Mesendoderm (in vitro differentiated cells): ENCODE results near the gene YBX2.

Experiments
- DNase-seq: peaks from one replicate; pipeline ENCODE4 v3.0.0; 2013
- H2AK5ac ChIP-seq: 2 replicates; pipeline ENCODE4 v1.6.1; 2013; ENCODE audit warnings: low read length, inconsistent platforms
- H2BK120ac ChIP-seq: 2 replicates; pipeline ENCODE4 v1.6.1; 2013; ENCODE audit warnings: low read depth, mild to moderate bottlenecking, low read length, moderate library complexity, mixed read lengths
- H2BK15ac ChIP-seq: replicated peaks from 2 replicates; pipeline ENCODE4 v1.6.1; 2013; ENCODE audit warnings: low read depth, mild to moderate bottlenecking, moderate library complexity
- H2BK5ac ChIP-seq: 2 replicates; pipeline ENCODE4 v1.6.1; 2013; ENCODE audit warnings: low read length, inconsistent platforms
- H3K18ac ChIP-seq: 2 replicates; pipeline ENCODE4 v1.6.1; 2013; ENCODE audit warnings: mild to moderate bottlenecking, low read length, mixed read lengths
- H3K23ac ChIP-seq: one replicate; pipeline ENCODE4 v1.6.1; 2013; ENCODE audit warnings: low read length
- H3K27ac ChIP-seq: 2 replicates; pipeline ENCODE4 v1.5.1; 2013; ENCODE audit warnings: low read depth, mild to moderate bottlenecking, inconsistent platforms, low read length, moderate library complexity
- H3K27me3 ChIP-seq: 2 replicates; pipeline ENCODE4 v1.6.1; 2013; ENCODE audit warnings: low read length, control low read depth, mild to moderate bottlenecking, inconsistent platforms; ENCODE audit not compliant: insufficient read depth, poor library complexity
- H3K36me3 ChIP-seq: 2 replicates; pipeline ENCODE4 v1.6.1; 2013; ENCODE audit warnings: low read length, inconsistent platforms; ENCODE audit not compliant: control insufficient read depth, insufficient read depth
- H3K4ac ChIP-seq: one replicate; pipeline ENCODE4 v1.6.1; 2013; ENCODE audit warnings: low read depth, mild to moderate bottlenecking, low read length, moderate library complexity
- H3K4me1 ChIP-seq: 2 replicates; pipeline ENCODE4 v1.6.1; 2013; ENCODE audit warnings: low read depth, low read length, inconsistent platforms; ENCODE audit not compliant: control insufficient read depth
- H3K4me2 ChIP-seq: 2 replicates; pipeline ENCODE4 v1.6.1; 2013; ENCODE audit warnings: low read length
- H3K4me3 ChIP-seq: 2 replicates; pipeline ENCODE4 v1.5.1; 2013; ENCODE audit warnings: mild to moderate bottlenecking, low read length
- H3K56ac ChIP-seq: one replicate; pipeline ENCODE4 v1.6.1; 2013; ENCODE audit warnings: low read length
- H3K79me1 ChIP-seq: 2 replicates; pipeline ENCODE4 v1.6.1; 2013; ENCODE audit warnings: low read length, inconsistent platforms
- H3K79me2 ChIP-seq: 2 replicates; pipeline ENCODE4 v1.6.1; 2013; ENCODE audit warnings: mild to moderate bottlenecking, low read length; ENCODE audit not compliant: control insufficient read depth, insufficient read depth
- H3K9ac ChIP-seq: 2 replicates; pipeline ENCODE4 v1.6.1; 2013; ENCODE audit warnings: low read length, inconsistent platforms
- H4K5ac ChIP-seq: one replicate; pipeline ENCODE4 v1.6.1; 2013; ENCODE audit warnings: low read length
- H4K8ac ChIP-seq: one replicate; pipeline ENCODE4 v1.6.1; 2013; ENCODE audit warnings: low read depth, mild to moderate bottlenecking, control low read depth, low read length, moderate library complexity
- WGBS: extraction: QIAGEN DNeasy Blood & Tissue Kit; methylation state at CpG from one replicate; pipeline ENCODE4 v1.1.7; 2013; ENCODE audit warnings: low lambda C conversion rate, missing lambda C conversion rate; ENCODE audit not compliant: insufficient coverage; ENCODE audit errors: extremely low coverage; 5-methylcytosine and 5-hydroxymethylcytosine counted together

YBX2 gene

DNA sequence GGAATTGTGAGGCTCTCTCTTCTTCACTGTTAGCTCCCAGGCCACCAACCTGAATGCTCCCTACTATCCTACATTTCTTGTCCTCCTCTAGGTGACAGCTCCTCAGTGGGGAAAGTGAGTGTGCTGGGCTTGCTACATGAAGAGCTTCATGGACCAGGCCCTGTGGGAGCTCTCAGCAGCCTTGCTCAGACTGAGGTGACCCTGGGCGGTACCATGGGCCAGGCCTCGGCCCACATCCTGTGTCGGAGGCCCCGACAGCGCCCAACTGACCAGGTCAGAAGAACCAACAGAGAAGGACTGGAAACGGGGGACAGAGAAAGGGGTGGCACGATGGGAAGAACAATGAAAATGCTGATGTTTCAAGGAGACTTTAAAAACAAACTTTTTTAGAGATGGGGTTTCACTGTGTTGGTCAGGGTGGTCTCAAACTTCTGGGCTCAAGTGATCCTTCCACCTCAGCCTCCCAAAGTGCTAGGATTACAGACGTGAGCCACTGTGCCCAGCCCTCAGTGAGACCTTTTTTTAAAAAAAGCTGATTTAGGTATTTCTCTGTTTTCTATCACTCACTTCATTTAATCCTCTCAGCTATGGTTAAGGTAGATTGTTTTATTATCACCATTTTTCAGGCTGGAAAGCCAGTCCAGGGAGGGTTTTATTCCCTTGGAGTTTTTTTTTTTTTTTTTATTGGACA lies 37.5 kb downstream of the YBX2 start:
- H2BK120ac ChIP-seq, result no peak overlapping the region
- H3K23ac ChIP-seq, result no peak overlapping the region
- H2BK5ac ChIP-seq, result no peak overlapping the region
- H3K4me1 ChIP-seq, result peaks cover 5% of the 10 kb centered on the region
- H3K79me2 ChIP-seq, result peaks cover 30% of the 10 kb centered on the region
- no peak overlapping the region for H3K4me3 ChIP-seq
- no peaks in the 10 kb centered on the region for H3K27me3 ChIP-seq
- H3K9ac ChIP-seq, result no peak overlapping the region
- H3K56ac ChIP-seq, result no peak overlapping the region
- H2AK5ac ChIP-seq, result no peak overlapping the region
- WGBS, result no CpG with 5 or more reads among the region's 8 CpGs
- H2BK15ac ChIP-seq, result no peak overlapping the region
- no peak overlapping the region for H3K18ac ChIP-seq
- DNase-seq, result no peak
- H3K27ac ChIP-seq, result no peak overlapping the region
- no peak overlapping the region for H4K8ac ChIP-seq
- H3K4me2 ChIP-seq, result no peak overlapping the region
- H3K79me1 ChIP-seq, result peaks cover 11% of the 10 kb centered on the region
- no peak overlapping the region for H3K4ac ChIP-seq
- H4K5ac ChIP-seq, result no peak overlapping the region
- peaks cover 4% of the 10 kb centered on the region for H3K36me3 ChIP-seq

DNA sequence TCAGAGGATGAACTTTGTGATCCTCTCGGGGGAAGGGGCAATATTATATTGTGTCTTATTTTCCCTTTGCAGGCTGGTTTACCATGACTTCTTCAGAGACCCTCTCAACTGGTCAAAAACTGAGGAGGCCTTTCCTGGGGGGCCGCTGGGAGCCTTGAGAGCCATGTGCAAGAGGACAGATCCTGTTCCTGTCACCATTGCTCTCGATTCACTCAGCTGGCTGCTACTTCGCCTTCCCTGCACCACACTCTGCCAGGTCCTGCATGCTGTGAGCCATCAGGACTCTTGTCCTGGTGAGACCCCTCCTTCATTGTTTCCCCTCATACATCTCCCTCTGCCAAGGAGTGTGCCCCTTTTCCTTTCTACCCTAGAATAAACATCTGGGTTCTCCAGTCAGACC lies 39.9 kb downstream of the YBX2 start:
- H3K18ac ChIP-seq, result no peak overlapping the region

DNA sequence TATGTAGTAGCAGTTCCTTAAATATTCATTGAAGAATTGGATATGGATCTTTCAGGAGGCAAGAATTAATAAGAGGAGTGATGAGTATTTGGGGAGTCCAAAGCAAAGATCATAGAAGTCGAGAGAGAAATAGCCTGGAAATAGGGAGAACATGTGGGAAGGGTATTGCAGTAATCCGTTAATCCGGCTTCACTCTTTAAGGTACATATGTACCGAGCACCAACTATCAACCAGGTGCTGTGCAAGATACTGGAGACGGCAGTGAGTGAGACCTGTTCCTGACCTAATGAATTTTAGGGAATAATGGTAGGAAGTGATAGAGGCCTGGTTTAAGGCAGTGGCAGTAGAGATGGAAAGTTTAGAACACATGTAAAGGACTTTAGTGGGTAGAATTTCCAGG lies 41.4 kb downstream of the YBX2 start:
- no peak overlapping the region for H3K4me2 ChIP-seq
- H3K27me3 ChIP-seq, result no peaks in the 10 kb centered on the region
- H3K36me3 ChIP-seq, result peaks cover 2% of the 10 kb centered on the region
- no peak overlapping the region for H2AK5ac ChIP-seq
- H2BK5ac ChIP-seq, result no peak overlapping the region
- H3K4me3 ChIP-seq, result no peak overlapping the region
- peaks cover 3% of the 10 kb centered on the region for H3K4me1 ChIP-seq
- no peak overlapping the region for H4K5ac ChIP-seq
- no peak for DNase-seq
- no peak overlapping the region for H3K23ac ChIP-seq
- peaks cover 9% of the 10 kb centered on the region for H3K79me1 ChIP-seq
- peak overlapping the region; percentile 96 for H3K56ac ChIP-seq
- peak overlapping the region; percentile 89 for H3K9ac ChIP-seq
- H3K4ac ChIP-seq, result no peak overlapping the region
- H2BK120ac ChIP-seq, result no peak overlapping the region
- no peak overlapping the region for H3K27ac ChIP-seq
- WGBS, result no CpG with 5 or more reads among the region's 5 CpGs
- H2BK15ac ChIP-seq, result no peak overlapping the region
- no peak overlapping the region for H3K18ac ChIP-seq
- no peak overlapping the region for H4K8ac ChIP-seq
- H3K79me2 ChIP-seq, result peaks cover 38% of the 10 kb centered on the region

More for the DNA sequence above, 39.9 kb downstream of the YBX2 start:
- DNase-seq, result no peak
- no peak overlapping the region for H2BK15ac ChIP-seq
- no peak overlapping the region for H3K4ac ChIP-seq
- no peak overlapping the region for H2BK120ac ChIP-seq
- H4K8ac ChIP-seq, result no peak overlapping the region
- no peak overlapping the region for H2AK5ac ChIP-seq
- peaks cover 3% of the 10 kb centered on the region for H3K4me1 ChIP-seq
- no peak overlapping the region for H2BK5ac ChIP-seq
- H3K4me3 ChIP-seq, result no peak overlapping the region
- no peak overlapping the region for H3K9ac ChIP-seq
- no peak overlapping the region for H3K4me2 ChIP-seq
- H3K79me1 ChIP-seq, result peaks cover 4% of the 10 kb centered on the region
- H3K79me2 ChIP-seq, result peaks cover 29% of the 10 kb centered on the region
- peak overlapping the region; percentile 46 for H3K56ac ChIP-seq
- no peaks in the 10 kb centered on the region for H3K27me3 ChIP-seq
- no peak overlapping the region for H4K5ac ChIP-seq
- no peak overlapping the region for H3K27ac ChIP-seq
- no peak overlapping the region for H3K23ac ChIP-seq
- no CpG with 5 or more reads among the region's 4 CpGs for WGBS
- H3K36me3 ChIP-seq, result peaks cover 4% of the 10 kb centered on the region

DNA sequence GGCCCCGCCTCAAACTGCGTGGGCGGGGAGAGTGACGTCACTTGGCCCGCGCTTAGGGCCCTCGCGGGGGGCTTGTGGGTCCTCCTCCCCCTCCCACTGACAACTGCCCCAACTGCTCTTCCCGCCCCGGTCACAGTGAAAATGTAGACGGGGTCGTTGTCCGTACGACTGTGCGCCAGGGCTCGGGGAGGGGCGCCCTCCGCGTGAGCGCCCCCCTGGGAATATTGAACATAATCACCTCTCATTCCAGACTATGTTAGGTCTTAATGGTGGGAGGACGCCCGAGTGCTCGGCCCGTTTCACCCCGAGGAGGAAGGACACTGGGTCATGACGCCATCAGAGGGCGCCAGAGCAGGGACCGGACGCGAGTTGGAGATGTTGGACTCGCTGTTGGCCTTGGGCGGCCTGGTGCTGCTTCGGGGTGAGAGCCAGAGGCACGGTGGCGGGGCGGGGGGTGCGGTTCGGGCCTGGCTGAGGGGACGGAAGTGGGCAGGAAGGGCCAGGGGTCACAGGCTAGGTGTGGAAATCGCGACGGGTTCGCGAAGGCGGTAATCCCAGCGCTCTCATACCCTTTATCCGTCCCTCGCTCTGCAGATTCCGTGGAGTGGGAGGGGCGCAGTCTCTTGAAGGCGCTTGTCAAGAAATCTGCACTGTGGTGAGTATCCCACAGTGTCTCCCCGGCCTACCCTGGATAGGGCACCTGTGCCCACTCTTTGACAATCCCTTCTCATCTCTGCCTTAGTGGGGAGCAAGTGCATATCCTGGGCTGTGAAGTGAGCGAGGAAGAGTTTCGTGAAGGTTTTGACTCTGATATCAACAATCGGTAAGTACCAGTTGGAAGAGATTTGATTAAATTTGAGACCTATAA lies 42.0 kb downstream of the YBX2 start, which contains the start of gene ELP5:
Gene ELP5 (plus strand): TSS at position 40 of the 868 bp plus-strand sequence. CDS start 336 bp downstream, at position 376.
- Histone ChIP-seq H3K27me3 (no peaks in the 10 kb centered on the region), H3K9ac (peak within 1 kb of the TSS; percentile 95), H3K4ac (peak within 1 kb of the TSS; percentile 98), H2BK5ac (peak within 1 kb of the TSS; percentile 70), H4K8ac (peak within 1 kb of the TSS; percentile 94), H3K27ac (peak within 1 kb of the TSS; percentile 100), H3K79me2 (peaks cover 41% of the 10 kb centered on the region), H3K36me3 (peaks cover 2% of the 10 kb centered on the region), H3K79me1 (peaks cover 9% of the 10 kb centered on the region), H3K4me1 (peaks cover 3% of the 10 kb centered on the region), H2BK15ac (no peak within 1 kb of the TSS), H2AK5ac (no peak within 1 kb of the TSS), H3K4me3 (peak within 1 kb of the TSS; percentile 89), H4K5ac (no peak within 1 kb of the TSS), H3K23ac (peak within 1 kb of the TSS; percentile 89), H3K56ac (peak within 1 kb of the TSS; percentile 96), H3K4me2 (peak within 1 kb of the TSS; percentile 81), H2BK120ac (no peak within 1 kb of the TSS), H3K18ac (peak within 1 kb of the TSS; percentile 96)
- no CpG with 5 or more reads among the region's 55 CpGs for WGBS
- peak; percentile 98 for DNase-seq

GRCh38 chr17:7251661-7252175 lies 42.7 kb downstream of the YBX2 start, which contains the start of gene CTDNEP1:
Gene CTDNEP1 (minus strand): TSS chr17:7251734. CDS start chr17:7251296, 438 bp downstream.
- Histone ChIP-seq H3K9ac (peak within 1 kb of the TSS; percentile 95), H4K5ac (no peak within 1 kb of the TSS), H3K79me2 (peaks cover 44% of the 10 kb centered on the region), H2AK5ac (no peak within 1 kb of the TSS), H3K56ac (peak within 1 kb of the TSS; percentile 96), H3K79me1 (peaks cover 10% of the 10 kb centered on the region), H4K8ac (peak within 1 kb of the TSS; percentile 94), H3K4me2 (peak within 1 kb of the TSS; percentile 81), H2BK120ac (no peak within 1 kb of the TSS), H3K4ac (peak within 1 kb of the TSS; percentile 98), H3K27ac (peak within 1 kb of the TSS; percentile 100), H3K4me3 (peak within 1 kb of the TSS; percentile 89), H3K4me1 (peaks cover 3% of the 10 kb centered on the region), H3K23ac (peak within 1 kb of the TSS; percentile 89), H2BK5ac (peak within 1 kb of the TSS; percentile 70), H3K27me3 (no peaks in the 10 kb centered on the region), H2BK15ac (no peak within 1 kb of the TSS), H3K18ac (peak within 1 kb of the TSS; percentile 96), H3K36me3 (peaks cover 2% of the 10 kb centered on the region)
- WGBS, result no CpG with 5 or more reads among the region's 41 CpGs
- peak; percentile 100 for DNase-seq
